Anterior cingulate cortex (tissue), 58 donors: ENCODE results near the gene ZNF488.
"Not testable (repeated sequence)": the region's sequence is repeated elsewhere in the genome, so short reads cannot be mapped to it uniquely, and the experiment has no call there.

ENCODE experiments used
- DNase-seq, 58 donors: peaks; one replicate each; lab custom pipeline; 2025; lab: John Stamatoyannopoulos, UW

ZNF488 gene

DNA sequence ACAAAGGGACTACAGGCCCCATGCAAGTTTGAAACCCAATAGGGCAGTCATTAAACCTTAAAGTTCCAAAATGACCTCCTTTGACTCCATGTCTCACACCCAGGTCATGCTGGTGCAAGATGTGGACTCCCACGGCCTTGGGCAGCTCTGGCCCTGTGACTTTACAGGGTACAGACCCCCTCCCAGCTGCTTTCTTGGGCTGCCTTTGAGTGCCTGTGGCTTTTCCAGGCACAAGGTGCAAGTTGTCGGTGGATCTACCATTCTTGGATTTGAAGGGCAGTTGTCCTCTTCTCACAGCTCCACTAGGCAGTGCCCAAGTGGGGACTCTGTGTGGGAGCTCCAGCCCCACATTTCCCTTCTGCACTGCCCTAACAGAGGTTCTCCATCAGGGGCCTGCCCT, 2.0 kb upstream of the ZNF488 start:
- not testable (repeated sequence) for DNase-seq

DNA sequence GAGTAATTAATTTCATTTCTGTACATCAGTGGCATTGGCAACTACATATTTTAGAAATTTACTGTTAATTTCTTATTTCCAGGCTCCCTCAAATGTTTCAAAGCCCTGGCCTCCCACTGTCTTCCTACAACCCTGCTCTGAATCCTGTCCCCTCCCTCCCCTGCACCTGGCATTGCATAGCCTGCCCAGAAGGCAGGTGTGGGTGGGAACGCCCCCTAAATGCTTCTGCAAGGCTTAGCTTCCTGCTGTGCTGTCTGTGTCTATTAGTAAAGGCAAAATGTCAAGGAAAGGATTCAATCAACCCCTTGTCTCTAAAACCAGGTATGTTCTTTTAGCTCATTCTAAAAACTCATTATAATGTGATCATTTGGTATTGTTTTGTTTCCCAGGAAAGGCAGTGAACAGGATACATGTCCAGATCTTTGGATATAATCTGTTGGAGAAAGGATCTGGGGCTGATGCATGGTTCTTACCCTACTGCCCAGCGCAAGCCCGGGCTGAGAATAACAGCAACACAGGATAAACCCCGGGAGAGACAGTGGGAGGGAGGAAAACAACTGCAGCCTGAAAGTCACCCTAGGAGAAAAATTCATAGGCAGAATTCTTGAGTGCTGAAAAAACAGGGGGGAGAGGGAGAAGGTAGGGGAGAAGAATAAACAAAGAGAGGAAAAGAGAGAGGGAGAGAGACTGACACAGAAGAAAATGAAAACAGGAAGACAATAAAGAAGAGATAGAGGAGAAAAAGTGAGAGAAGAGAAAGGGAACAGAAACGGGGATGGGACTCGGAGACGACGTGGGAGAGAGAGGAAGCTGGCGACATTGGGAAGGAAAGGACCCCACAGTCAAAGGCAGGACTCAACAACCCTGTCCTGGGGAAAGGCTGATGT, 589 bp downstream of the ZNF488 start:
- no peak for DNase-seq

GRCh38 chr10:47381427-47382379, 2.4 kb downstream of the ZNF488 start:
- DNase-seq, result peak in 19 of 58 donors; percentile 24 to 75 (median 36)

DNA sequence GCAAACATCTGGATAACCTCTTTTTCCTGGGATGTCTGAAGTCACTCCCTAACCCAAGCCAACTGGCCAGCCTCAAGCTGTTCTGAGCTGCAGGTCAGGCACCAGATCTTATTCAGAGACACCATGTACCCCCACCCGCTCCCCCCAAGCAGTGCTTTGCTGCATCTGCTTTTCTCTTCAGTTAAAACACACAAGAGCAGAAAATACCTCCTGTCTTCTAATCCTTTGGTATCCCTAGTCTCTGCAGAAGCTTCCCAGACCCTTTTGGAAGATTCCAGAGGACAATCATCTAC, 3.0 kb downstream of the ZNF488 start:
- no peak for DNase-seq

- DNase-seq, result no peak
These were observed 3.6 kb downstream of the ZNF488 start for GRCh38 chr10:47380341-47381102.

DNA sequence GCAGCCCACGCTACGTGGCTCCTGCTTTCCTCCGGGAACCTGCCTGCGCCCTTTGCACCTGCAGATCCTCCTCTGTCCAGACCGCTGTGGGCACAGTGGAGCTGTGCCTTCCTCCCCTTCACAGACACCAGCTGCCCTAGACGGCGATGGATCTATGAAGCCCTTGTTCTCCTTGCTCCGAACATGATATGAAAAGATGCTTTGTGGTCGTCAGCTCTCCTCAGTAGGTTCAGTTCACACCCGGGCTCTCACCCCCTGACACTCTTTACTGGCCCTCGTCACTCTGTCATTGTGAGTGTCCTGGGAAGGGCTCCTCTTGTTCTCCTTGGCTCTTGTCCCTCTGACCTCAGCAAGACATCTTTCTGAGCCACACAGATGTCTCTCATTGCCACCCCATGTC, 4.2 kb downstream of the ZNF488 start:
- DNase-seq, result peak in 40 of 58 donors; percentile 21 to 91 (median 59)

DNA sequence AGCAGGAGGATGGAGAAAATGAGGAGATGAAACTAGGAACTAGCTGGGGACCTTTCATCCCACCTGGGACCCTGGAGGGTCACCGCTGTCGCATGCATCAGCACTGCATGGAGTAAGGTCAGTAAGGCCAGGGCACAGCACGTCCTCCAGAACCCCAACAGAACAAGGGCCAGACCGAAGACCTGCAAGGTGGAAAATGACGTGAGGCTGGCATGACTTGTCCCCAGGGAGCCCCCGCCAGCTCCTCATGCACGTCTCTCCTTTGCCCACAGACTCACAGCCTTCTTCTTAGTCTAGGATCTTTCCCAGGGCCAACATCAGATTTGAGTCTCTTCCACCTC, 4.7 kb downstream of the ZNF488 start:
- DNase-seq, result no peak

DNA sequence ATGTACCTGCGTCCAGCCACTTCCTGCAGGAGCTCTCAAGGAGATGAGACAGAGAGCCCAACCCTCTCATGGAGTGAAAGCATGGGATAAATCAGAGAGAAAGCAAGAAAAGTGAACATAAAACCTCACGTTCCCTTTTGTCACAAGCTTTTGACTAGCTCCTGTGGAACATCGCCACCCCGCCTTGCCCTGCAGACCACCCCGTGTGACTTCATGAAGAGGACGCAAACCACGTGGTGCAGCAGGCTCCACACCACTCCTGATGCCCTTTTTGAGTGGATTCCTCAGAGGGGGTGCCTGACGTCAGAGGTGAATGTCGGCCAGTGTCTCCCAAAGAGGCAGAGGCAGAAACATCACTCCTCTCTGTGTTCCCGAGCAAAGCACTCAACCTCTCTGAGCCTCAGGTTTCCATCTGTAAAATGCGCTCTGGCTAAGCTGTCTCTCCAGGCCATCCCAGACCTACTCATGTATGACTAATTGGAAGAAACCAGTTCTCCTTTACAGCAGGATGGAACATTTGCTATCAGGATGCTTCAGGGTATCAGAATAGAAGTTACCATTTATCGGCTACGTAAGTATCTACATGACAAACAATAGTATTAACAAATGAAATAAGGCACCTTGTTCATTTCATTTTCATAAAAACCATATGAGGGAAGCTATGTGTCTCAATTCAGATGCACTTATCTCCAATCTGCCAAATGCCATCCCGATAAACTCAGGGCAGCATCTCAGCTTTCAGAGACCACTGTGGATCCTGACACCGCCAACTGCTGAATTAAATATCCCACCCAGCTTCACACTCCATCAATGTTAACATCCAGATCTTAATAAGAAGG, 5.3 kb downstream of the ZNF488 start:
- DNase-seq, result no peak

- DNase-seq, result no peak
These were observed 5.9 kb downstream of the ZNF488 start for GRCh38 chr10:47378183-47378510.

GRCh38 chr10:47376522-47377220, 7.4 kb downstream of the ZNF488 start:
- no peak for DNase-seq

GRCh38 chr10:47374611-47375536, 9.2 kb downstream of the ZNF488 start:
- DNase-seq, result no peak

DNA sequence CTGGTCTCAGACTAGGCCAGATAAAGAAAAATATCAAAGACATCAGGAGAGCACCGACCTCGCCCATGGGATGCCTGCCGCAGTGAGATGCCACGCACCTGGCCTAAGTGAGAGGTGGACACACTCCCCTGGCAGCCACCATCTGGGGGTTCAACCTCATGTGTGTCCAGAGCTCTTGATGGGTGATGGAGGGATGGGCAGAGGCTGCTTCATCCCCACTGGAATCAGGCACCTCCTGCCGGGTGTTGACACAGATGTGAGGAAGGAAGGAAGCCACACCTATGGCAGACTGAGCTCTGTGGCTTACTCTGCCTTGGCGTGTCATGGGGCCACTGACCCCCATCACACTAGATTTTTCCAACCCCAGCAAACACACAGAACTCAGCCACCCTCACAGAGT, 11.4 kb downstream of the ZNF488 start:
- no peak for DNase-seq

GRCh38 chr10:47371629-47372485, 12.2 kb downstream of the ZNF488 start:
- DNase-seq, result no peak

DNA sequence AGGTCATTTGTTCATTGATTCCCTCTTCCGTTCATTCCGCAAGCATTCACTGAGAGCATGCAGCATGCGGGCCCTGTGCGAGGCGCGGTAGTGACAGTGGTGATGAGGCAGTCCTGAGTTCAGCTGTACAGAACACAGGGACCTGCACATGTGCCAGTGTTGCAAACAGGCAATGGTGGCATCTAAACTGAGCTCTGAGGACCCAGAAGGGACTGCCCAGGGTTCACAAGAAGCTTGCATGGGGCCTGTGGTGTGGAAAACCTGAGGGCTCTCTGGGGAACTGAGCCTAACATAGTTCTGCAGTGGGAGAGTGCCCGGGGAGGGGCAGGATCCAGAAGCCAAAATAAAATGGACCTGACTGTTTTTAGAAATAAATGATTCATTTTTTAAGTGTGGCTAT, 13.2 kb downstream of the ZNF488 start:
- DNase-seq, result no peak

DNA sequence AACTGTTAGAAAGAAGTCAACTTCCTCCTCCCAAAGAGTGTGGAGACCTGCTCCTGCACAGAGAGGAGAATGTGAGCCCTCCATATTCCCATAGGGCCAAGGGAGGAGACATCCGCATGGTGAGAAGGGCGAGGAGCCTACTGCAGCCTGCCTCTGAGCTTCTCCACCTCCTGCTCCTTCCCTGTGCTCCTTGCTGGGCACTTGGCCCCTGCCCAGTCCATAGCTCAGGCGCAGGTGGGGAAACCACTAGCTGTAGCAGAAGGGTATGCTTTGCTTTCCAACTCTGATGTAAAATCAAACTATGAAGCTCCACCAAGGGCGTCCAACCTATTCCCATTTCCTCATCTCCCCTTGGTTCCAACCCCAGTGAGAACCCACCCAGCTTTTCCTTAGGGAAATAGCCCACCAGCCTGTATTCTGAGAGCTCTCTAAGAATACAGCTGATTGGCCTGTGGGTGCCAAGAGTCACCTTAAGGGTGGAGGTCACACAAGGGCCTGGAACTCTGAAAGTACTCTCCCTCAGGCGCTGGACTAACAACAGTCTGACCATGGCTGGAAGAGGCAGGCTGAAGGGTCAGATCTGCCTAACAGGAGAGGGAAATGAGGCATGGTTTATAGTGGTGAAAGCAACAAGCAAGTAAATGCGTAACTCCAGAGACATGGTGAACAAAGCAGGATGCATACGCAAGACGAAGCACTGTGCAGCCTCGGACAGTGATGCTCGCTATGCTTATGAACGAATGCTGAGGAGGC, 13.9 kb downstream of the ZNF488 start:
- DNase-seq, result no peak

DNA sequence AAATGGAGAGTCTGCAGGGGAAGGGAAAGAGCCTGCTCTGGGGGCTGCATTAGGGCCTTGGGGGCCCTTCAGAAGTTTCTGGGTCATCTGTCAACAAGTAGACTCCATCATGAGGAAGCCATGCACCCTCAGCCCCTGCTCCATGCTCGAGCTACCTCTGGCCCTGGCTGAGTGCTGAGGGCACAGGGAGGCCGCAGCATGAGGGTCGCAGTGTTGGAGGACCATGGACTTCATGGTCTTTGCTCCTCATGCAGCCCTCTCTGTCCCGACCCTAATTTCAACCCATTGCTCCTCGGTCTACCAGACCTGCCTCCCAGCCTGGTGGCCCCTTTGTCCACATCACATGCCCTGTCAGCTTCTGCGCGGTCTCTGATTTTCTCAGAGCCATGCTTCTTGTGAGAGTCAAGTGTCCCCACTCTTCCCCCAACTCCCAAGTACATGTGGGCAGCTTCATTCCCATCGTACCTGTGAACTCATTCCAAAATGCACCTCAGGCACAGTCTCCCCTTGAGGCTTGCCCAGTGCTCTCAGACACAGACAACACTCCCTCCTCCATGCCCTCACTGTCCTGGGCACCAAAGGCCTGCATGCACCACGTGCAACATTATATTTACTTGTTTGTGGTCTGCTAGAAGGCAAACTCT, 14.7 kb downstream of the ZNF488 start:
- no peak for DNase-seq
